Stimulated activated CD8-positive, alpha-beta memory T cell treated with anti-CD3 and anti-CD28 coated beads, Interleukin-7, amount 100 ng/mL, for 1 hour (primary cell): Measurements from ENCODE around the gene TP53I3.
"Not testable (repeated sequence)": the region's sequence is repeated elsewhere in the genome, so short reads cannot be mapped to it uniquely, and the experiment has no call there.

Experiments
- DNase-seq, 2 donors: peaks; one replicate each; pipeline ENCODE4 v3.0.0-alpha.2; 2020; ENCODE audit warnings: low read depth in 2 of 2

TP53I3 gene, protein sequence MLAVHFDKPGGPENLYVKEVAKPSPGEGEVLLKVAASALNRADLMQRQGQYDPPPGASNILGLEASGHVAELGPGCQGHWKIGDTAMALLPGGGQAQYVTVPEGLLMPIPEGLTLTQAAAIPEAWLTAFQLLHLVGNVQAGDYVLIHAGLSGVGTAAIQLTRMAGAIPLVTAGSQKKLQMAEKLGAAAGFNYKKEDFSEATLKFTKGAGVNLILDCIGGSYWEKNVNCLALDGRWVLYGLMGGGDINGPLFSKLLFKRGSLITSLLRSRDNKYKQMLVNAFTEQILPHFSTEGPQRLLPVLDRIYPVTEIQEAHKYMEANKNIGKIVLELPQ

DNA sequence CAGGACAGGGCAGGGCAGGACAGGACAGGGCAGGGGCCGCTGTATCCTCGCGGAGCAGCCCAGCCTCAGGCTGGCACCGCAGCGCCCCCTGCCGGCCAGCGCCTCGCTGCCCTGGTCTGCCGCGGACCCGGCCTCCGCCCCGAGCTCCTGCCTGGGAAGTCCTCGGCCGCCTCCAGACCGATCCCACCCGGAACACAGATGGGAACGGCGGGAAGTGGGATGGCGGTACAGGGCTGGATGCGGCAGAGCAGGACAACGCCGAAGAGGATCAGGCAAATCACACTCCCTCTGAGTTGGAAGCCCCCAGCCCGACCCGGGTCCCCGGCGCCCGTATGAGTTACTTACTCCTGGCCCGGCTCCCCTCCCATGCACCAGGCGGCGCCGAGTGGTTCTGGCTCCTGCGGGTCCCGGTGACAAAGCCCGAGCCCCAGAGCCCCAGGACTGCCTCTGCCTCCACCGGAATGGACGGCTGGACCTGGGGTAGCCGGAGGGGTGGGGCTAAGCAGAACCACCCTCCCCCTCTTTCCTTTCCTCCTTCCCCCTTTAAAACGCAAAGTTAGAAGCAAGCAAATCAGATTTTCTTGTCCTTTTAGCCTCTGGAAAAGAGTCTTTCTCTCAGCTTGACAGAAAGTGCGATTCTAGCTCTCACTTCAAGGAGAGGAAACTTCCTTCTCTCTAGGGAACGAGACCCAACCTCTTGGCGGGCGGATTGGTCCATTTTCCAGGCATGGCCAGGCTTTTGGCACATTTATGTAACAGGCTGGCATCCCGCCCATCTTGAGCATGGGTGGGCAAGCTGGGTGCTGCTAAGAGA, at the start of gene TP53I3:
Gene TP53I3, minus strand, starts transcription at position 449 of the 814 bp plus-strand sequence. CDS start 508 bp downstream, outside the sequence.
- DNase-seq: peak; percentile 62 to 64

DNA sequence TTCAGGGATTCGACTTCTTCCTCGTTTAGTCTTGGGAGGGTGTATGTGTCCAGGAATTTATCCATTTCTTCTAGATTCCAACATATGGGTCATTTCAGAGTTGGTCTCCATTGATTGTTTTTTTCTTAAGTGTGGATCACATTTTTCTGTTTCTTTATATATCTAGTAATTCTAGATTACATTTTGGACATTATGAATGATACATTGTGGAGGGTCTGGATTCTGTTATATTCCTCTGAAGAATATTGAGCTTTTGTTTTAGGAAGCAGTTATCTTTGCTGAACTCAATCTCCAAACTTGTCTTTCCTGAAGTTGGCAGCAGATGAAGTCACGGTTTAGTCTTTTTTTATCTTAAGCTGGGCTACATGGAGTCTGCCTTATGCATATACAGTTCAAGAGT, 47.9 kb upstream of the TP53I3 start:
- DNase-seq: no peak

DNA sequence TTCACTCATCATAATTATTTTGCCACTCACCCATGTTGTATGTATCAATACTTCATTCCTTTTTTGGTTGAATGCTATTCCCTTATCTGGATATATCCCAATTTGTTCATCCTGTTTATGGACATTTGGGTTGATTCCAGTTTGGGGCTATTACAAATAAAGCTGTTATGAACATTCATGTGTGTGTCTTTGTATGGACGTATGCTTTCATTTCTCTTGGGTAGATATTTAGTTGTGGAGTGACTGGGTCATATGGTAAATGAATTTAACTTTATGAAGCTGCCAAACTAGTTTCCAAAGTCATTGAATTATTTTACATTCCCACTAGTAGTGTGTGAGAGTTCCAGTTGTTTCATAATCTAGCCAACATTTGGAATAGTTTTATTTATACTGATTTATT, 41.3 kb upstream of the TP53I3 start:
- DNase-seq: no peak

DNA sequence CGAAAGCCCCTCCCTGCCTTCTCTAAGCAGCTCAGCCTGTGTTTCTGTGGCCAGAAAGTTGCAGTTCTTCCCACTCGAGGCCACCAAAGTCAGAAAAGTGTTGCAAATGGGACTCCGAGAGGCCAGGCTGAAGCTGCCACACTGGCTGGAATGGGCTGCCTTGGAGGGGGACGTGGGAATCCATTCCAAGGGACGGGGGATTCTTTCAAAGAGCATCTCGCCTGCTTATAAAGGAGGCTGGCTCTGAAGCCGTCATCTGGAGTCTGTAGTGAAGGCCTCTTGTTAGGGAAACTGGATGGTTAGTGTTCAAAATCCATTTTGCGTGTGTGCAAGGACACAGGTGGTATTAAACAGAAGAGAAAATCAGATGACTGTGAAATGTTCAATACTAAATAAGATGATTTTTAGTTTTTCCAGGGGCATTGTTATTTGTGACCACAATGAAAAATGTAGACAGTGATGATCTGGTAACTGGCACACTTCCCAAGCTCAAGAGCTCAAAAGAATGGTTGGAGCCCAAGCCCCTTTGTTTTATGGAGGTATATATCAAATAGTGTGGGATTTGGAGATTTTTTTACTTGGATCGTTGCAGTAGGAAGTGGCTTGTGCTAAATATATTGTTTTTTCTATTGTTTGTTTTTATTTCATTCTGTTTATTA, 39.4 kb upstream of the TP53I3 start:
- no peak for DNase-seq

DNA sequence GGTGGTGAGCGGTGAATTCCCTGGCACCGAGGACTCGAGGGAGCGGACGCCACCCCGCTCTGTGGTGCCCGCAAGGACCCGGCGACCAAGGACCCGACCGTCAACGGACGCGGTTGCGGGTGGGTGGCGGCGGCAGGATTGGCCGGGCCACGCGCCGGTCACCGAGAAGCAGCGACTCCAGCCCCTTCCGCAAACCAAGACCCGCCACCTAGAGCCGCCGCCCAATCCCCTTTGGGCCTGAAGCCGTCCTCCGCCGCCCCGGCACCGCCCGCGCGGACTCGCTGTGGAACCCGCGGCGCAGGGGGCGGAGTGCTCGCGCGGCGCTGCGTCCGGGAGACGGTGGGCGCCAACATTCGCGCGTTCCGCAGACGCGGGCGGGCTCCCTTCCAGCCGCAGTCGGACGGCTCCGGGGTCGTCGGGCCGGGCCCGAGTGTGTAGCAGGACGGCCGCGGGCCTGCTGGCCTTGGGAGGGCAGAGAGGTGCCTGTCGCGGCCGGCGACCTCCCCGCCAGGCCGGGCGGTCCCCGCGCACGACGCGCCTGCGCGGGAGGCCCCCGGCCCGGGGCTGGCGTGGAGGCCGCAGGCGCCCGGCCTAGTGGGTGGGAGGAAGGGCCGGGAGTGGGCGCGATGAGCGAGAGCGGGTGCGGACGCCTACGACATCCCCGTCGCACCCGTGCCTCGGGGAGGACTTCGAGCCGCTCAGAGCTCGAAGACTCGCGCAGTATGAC, 38.7 kb upstream of the TP53I3 start, which contains the start of the genes FAM228B and PFN4:
Gene FAM228B, plus strand, starts transcription at position 275 of the 727 bp plus-strand sequence. CDS start 893 bp downstream, outside the sequence.
Gene PFN4, minus strand, starts transcription at position 140 of the 727 bp plus-strand sequence. CDS start 799 bp downstream, outside the sequence.
- DNase-seq: peak; percentile 23 to 29

DNA sequence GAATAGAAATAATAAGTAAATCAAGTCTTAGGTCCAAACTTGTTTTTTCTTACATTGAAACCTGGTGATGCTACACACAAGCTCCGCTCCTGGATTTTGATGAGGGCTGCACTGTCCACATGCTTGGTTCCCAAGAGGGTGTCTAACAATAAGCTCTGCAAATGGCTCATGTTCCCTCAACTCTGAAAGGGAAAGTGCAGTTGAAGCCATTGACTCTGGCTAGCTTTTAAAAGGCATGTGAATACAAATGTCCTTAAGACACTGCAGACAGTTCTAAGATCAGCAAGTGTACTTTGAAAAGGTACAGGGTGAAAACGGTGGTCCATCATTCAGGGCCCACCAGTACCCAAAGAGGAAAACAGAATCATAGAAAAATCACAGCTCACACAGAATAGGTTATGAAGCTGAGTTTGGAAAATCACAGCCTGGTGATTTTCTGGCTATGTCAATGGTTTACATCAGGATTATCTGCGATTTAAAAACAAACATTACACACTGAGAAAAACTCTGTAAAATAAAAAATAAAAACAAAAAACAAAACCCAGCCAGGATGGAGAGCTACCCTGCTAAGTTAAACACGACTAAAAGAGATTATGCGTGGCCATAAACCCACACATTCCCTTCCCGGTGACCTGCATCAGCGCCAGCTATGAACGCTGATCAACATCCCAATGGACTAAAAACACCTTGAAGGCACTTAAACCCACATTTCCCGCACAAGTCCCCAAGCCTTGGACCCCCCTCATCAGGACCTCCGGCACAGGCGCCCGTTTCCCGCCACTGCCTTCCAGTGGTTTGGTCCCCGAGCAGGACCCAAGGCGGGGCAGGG, 37.9 kb upstream of the TP53I3 start:
- DNase-seq: no peak

DNA sequence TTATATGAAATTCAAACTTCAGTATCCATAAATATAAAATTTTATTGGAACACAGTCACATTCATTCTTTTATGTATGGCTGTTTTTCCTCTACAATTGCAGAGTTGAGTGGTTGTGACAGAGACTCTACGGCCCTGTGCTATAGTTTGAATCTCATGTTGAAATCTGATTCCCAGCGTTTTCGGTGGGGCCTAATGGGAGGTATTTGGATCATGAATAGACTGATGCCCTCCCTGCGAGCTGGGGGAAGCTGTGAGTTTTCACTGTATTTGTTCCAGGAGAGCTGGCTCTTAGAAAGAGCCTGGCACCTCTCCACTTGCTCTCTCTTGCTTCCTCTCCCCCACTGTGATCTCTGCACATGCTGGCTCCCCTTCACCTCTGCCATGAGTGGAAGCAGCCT, 36.8 kb upstream of the TP53I3 start:
- no peak for DNase-seq

DNA sequence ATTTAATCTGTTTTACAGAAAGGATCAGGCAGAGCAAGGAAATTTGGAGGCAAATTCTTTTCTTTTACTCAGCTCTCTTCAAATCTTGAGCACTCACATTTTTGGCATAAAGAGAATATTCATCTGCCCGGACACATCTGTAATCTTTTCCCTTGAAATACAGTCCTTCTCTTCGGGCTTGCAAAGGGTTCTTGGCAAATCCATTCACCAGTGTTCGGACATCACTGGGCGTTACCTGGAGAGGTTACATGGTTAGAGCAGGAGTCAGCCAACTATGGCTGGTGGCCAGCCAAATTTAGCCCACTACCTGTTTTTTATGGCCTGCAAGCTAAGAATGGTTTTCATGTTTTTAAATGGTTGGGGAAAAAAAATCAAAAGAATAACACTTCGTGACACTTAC, 36.4 kb upstream of the TP53I3 start:
- DNase-seq: no peak

DNA sequence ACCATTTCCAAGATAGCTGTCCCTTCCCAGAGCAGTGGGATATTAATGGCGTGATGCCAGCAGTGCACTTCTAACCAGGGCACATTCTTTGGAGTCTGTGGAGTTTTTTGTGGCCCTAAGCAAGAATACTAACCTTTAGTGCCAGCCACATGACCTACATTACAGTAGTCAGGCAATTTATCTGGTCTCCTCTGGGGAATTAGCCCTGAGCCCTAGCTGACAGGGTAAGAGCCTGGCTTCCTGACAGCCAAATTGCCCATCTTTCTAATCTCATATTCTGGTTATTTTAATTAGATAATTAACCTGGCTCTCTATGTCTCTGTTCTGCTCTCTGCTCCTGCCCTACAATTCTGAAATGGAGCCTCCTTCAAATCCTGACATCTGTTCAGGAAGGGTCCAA, 33.3 kb upstream of the TP53I3 start:
- no peak for DNase-seq

DNA sequence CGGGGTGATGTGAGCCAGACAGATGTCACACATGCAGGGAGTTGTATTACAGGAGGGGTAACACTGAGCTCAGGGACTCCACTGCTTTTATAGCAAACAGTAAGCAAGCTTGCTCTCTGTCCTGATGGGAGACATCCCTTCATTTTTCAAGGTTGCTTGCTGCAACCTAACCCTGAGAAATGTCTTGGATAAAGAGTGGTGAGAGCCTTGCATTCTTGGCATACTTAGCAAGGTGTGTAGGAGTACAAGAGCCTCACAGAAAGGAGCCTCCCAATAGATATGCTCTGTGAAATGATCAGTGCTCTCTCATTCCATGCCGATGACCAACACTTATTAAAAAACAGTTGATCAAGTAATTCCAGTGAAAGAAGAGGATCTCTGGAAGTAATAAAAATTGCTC, 30.4 kb upstream of the TP53I3 start:
- DNase-seq: no peak

DNA sequence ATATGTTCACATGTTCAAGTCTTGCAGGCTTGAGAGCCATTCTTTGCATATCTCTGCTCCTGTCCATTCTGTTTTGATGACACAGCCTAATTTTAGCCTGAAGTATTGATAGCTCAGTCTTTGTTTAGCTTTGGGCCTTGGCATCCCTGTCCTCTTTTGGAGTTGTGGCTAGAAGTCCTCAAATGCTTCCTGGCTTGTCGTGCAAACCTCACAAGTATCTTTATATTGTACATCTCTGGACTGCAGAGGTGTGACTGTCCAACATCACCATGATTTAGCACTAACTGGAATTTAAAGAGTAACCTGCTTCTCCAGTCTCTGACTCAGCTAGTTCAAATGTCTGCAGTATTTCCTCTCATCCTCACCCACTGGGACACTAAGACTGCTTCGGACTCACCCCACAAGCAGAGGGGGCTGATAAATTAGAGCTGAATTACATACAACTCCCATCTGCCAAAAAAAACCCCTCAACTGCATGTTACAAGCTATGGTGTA, 26.8 kb upstream of the TP53I3 start:
- no peak for DNase-seq

DNA sequence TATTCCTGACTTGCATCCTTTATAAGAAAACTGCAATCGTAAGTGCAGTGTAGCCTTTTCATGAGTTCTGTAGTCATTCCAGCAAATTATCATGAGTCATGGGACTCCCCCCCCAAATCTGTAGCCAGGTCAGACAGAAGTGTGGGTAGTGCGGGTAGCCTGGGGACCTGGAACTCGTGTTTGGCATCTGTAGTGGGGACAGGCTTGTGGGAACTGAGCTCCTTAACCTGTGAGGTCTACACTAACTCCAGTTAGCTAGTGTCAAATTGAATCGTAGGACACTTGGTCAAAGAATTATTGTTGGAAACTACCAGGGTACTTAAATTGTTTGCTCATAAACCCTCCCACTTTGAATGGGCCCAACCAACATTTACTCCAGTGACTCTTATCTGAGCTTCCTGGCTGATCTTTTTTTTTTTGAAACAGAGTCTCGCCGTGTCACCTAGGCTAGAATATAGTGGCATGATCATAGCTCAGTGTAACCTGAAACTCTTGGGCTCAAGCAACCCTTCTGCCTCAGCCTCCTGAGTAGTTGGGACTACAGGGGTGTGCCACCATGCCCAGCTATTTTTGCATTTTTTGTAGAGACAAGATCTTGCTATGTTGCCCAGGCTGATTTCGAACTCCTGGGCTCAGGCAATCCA, 26.1 kb upstream of the TP53I3 start:
- no peak for DNase-seq

DNA sequence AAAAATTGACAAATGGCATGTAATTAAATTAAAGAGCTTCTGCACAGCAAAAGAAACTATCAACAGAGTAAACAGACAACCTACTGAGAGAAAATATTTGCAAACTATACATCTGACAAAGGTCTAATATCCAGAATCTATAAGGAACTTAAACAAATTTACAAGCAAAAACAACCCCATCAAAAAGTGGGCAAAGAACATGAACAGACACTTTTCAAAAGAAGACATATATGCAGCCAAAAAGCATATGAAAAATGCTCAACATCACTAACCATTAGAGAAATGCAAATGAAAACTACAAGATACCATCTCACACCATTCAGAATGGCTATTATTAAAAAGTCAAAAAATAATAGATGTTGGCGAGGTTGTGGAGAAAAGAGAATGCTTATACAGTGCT, 24.8 kb upstream of the TP53I3 start:
- DNase-seq: not testable (repeated sequence)

DNA sequence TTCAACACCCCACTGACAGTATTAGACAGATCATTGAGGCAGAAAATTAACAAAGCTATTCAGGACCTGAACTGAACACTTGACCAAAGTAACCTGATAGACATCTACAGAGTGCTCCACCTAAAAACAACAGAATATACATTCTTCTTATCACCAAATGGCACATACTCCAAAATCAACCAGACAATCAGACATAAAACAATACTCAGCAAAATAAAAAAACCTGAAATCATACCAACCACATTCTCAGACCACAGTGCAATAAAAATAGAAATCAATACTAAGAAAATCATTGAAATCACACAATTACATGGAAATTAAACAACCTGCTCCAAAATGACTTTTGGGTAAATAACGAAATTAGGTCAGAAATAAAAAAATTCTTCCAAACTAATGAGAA, 22.7 kb upstream of the TP53I3 start:
- no peak for DNase-seq

DNA sequence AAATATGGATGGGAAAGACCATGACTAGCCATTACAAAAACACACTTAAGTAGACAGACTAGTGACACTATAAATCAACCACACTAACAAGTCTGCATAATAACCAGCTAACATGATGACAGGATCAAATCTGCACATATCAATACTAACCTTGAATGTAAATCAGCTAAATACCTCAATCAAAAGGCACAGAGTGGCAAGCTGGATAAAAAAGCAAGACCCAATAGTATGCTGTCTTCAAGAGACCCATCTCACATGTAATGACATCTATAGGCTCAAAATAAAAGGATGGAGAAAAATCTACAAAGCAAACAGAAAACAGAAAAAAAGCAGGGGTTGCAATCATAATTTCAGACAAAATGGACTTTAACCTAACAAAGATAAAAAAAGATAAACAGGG, 22.2 kb upstream of the TP53I3 start:
- no peak for DNase-seq

DNA sequence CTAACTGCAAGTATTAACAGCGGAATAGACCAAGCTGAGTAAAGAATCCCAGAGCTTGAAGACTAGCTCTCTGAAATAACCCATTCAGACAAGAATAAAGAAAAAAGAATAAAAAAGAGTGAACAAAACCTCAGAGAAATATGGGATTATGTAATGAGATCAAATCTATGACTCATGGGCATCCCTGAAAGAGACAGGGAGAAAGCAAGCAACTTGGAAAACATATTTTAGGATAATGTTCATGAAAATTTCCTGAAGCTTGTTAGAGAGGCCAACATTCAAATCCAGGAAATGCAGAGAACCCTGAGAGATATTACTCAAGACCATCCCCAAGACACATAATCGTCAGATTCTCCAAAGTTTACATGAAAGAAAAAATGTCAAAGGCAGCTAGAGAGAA, 21.2 kb upstream of the TP53I3 start:
- DNase-seq: no peak

DNA sequence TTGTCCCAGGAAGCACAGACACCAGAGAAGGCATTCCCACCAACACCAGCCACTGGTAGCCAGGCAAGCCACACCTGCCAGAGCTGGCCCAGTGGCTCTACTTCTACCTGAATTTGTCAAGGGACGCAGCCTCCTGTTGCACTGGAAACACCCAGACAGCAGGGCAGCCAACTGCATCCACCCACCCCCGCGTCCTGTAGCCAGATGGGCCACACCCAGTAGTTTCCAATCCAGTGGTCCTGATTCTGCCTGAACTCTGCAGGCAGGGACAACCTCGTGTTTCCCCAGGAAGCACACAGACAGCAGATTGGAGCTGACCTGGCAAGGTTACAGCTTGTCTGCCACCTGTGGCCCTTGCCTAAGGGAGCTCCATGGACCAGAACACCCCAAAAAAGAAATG, 20.3 kb upstream of the TP53I3 start:
- DNase-seq: no peak

DNA sequence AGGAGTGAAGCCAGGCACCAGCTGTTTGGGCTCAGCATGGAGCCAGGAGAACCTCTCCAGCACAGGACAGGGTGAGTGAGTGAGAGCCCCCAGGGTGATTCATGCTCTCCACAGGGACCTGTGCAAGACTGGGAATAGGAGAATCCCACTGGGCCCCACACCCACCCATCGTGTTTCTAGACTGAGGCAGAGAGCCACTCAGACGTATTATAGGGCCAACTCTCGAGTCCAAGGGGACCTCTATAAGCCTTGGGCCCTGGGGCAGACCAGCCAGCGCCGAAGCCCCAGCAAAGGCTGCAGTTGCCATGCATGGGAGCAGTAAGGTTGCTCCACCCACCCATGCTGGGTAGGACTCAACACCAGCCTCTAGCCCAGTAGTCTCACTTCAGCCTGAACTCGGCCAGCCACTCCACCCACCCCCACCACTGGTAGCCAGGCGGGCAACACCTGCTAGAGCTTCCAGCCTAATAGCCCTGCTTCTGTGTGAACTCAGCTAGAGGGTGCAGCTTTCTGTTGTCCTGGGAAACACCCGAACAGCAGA, 19.5 kb upstream of the TP53I3 start:
- no peak for DNase-seq

DNA sequence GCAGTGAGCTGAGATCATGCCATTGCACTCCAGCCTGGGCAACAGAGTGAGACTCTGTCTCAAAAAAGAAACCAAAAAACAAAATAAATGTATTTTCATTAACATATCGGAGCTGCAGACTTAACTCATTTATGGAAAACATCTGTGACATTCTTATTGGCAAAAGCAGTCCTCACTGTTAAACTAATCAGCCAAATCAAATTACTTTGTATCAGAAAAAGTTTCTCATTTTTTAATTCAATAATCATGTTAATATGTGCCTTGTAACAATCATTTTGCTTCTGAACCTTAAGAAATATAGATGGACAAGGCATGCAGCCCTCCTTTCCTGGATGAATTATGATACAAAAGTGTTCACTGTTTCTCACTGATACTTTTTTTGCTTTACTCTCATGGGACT, 18.0 kb upstream of the TP53I3 start:
- no peak for DNase-seq

DNA sequence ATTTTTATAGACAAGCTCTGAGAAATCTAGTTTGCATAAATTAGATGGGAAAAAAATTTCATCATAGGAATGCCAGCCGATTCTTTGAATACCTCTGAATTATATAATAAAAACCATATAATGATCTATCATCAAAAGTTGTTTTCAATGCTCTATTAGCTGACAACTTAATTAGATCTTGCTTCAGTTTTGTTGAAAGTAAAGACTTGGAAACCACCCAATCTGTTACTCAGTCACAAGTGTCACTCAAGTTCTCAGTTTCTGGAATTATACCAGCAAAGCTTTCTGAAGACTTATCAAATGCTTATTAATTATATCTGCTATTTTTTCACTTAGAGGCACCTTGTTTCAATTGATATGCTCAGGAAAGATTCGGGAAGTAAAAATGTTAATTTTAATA, 17.4 kb upstream of the TP53I3 start:
- DNase-seq: no peak
